ENCODE data around the gene SCO2. TPM values are rescaled to one million over a fixed set of nuclear protein-coding genes. Genes with fewer than 3 reads are reported as not detected.

SCO2 gene
- total RNA-seq, 1 experiment from 2014 or later = 6.5 TPM

GRCh38 chr22:50550395-50550794 is 25.0 kb upstream of the SCO2 start:
- no peaks in the 10 kb centered on the region for H3K9me3 Mint-ChIP-seq (ENCODE audit: unreplicated experiment)
- H3K36me3 ChIP-seq (ENCODE audit: control insufficient read depth, insufficient read depth, low read length) = no peaks in the 10 kb centered on the region
- no TSS peak for BruUV-seq (replicated peaks)
- no peak for TF ChIP-seq CTCF (IDR thresholded peaks at IDR 0.05; ENCODE audit: insufficient read depth in 1 of 2, low read depth in 1 of 2, low read length in 1 of 2, severe bottlenecking in 1 of 2, unreplicated experiment in 1 of 2)
- H3K4me3 ChIP-seq (ENCODE audit: low read depth, low read length) = no peak overlapping the region
- CTCF ChIA-PET = no interaction called here
- H3K27me3 Mint-ChIP-seq (ENCODE audit: insufficient read depth, unreplicated experiment) = no peaks in the 10 kb centered on the region
- DNase-seq = no peak
- H3K9me3 ChIP-seq = no peaks in the 10 kb centered on the region
- no peaks in the 10 kb centered on the region for H3K36me3 Mint-ChIP-seq (ENCODE audit: insufficient read depth, unreplicated experiment)
- intact Hi-C loops (cut with micrococcal nuclease; ENCODE audit: unreplicated experiment) = no loop called here
- no peak overlapping the region for H3K27ac Mint-ChIP-seq (ENCODE audit: unreplicated experiment)
- no peaks in the 10 kb centered on the region for H3K4me1 ChIP-seq
- POLR2A ChIA-PET = interaction anchor here (1.2 kb wide), 1 partner anchor 25 kb away, joined by 3 read pairs; the partner anchor contains the start of gene SCO2
- peaks cover 6% of the 10 kb centered on the region for H3K4me1 Mint-ChIP-seq (ENCODE audit: low read depth, unreplicated experiment)
- H3K4me3 Mint-ChIP-seq (ENCODE audit: unreplicated experiment) = no peak overlapping the region
- H3K27me3 ChIP-seq (replicated peaks; ENCODE audit: control insufficient read depth, insufficient read depth, low read length) = no peaks in the 10 kb centered on the region

- no peak for DNase-seq
- no peaks in the 10 kb centered on the region for H3K4me1 ChIP-seq
- no peaks in the 10 kb centered on the region for H3K36me3 ChIP-seq (ENCODE audit: control insufficient read depth, insufficient read depth, low read length)
- no TSS peak for BruUV-seq (replicated peaks)
- Mint-ChIP-seq H3K27me3 (ENCODE audit: insufficient read depth, unreplicated experiment) (no peaks in the 10 kb centered on the region), H3K4me1 (ENCODE audit: low read depth, unreplicated experiment) (peaks cover 6% of the 10 kb centered on the region), H3K27ac (ENCODE audit: unreplicated experiment) (no peak overlapping the region), H3K9me3 (ENCODE audit: unreplicated experiment) (no peaks in the 10 kb centered on the region), H3K4me3 (ENCODE audit: unreplicated experiment) (no peak overlapping the region), H3K36me3 (ENCODE audit: insufficient read depth, unreplicated experiment) (peaks cover 6% of the 10 kb centered on the region)
- intact Hi-C loops (cut with micrococcal nuclease; ENCODE audit: unreplicated experiment) = no loop called here
- no peaks in the 10 kb centered on the region for H3K9me3 ChIP-seq
- ChIA-PET POLR2A (no interaction called here), CTCF (no interaction called here)
- H3K4me3 ChIP-seq (ENCODE audit: low read depth, low read length) = no peak overlapping the region
- TF ChIP-seq CTCF (IDR thresholded peaks at IDR 0.05; ENCODE audit: insufficient read depth in 1 of 2, low read depth in 1 of 2, low read length in 1 of 2, severe bottlenecking in 1 of 2, unreplicated experiment in 1 of 2) = no peak
- no peaks in the 10 kb centered on the region for H3K27me3 ChIP-seq (replicated peaks; ENCODE audit: control insufficient read depth, insufficient read depth, low read length)
These were observed 23.8 kb upstream of the SCO2 start for GRCh38 chr22:50548921-50549790.

- ChIA-PET POLR2A (interaction anchor here (0.9 kb wide), 1 partner anchor 16 kb away, joined by 4 read pairs; no protein-coding TSS in a partner anchor), CTCF (interaction anchor here (0.8 kb wide), 2 partner anchors 15 to 227 kb away, joined by 3 to 5 read pairs; no protein-coding TSS in a partner anchor)
- Mint-ChIP-seq H3K27me3 (ENCODE audit: insufficient read depth, unreplicated experiment) (no peaks in the 10 kb centered on the region), H3K36me3 (ENCODE audit: insufficient read depth, unreplicated experiment) (peaks cover 6% of the 10 kb centered on the region), H3K9me3 (ENCODE audit: unreplicated experiment) (no peaks in the 10 kb centered on the region), H3K4me3 (ENCODE audit: unreplicated experiment) (no peak overlapping the region), H3K4me1 (ENCODE audit: low read depth, unreplicated experiment) (peaks cover 6% of the 10 kb centered on the region), H3K27ac (ENCODE audit: unreplicated experiment) (no peak overlapping the region)
- intact Hi-C loops (cut with micrococcal nuclease; ENCODE audit: unreplicated experiment) = no loop called here
- Histone ChIP-seq H3K9me3 (no peaks in the 10 kb centered on the region), H3K4me1 (no peaks in the 10 kb centered on the region), H3K36me3 (ENCODE audit: control insufficient read depth, insufficient read depth, low read length) (no peaks in the 10 kb centered on the region), H3K4me3 (ENCODE audit: low read depth, low read length) (no peak overlapping the region), H3K27me3 (replicated peaks; ENCODE audit: control insufficient read depth, insufficient read depth, low read length) (no peaks in the 10 kb centered on the region)
- DNase-seq = no peak
- TF ChIP-seq CTCF (IDR thresholded peaks at IDR 0.05; ENCODE audit: insufficient read depth in 1 of 2, low read depth in 1 of 2, low read length in 1 of 2, severe bottlenecking in 1 of 2, unreplicated experiment in 1 of 2) = no peak
- no TSS peak for BruUV-seq (replicated peaks)
These were observed 22.9 kb upstream of the SCO2 start for GRCh38 chr22:50548040-50548920.

Data from Caco-2 (cell line).